ENCODE results near the gene PRXL2B.

The PRXL2B gene

DNA sequence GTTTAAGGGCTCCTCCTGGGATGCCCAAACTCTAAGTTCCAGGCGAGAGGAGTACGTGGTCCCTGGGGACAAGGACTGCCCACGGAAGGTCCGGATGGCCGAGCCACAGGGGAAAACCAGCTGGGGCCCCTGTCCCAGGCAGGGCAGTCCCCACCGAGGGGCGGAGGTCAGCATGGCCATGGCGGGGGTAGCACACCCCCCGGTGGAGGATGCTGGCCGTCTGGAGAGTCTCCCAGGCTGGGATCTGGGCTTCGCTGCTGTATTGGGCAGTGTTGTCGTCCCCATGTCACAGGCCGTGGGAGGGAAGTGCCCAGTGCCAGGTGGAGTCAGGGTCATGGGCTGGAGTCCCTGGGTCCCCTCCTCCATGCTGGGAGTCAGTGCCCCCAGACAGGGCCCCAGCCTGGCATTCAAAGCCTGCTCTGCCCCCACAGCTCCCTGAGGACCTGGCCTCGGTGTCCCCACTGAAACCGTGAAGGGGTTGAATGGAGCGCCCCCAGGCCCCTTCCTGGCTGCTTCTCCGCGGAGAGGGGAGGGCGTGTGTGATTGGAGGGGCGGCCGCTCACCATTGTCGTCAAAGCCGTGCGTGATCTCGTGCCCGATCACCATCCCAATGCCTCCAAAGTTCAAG is 6.8 kb downstream of the PRXL2B start:
- DNase-seq (ENCODE audit: low read depth in 2 of 2), result no peak
- no peak overlapping the region for H3K4me3 ChIP-seq (replicated peaks in 1 of 2; ENCODE audit: low read depth in 2 of 2, low read length in 2 of 2)
- TF ChIP-seq, protein P1, sequence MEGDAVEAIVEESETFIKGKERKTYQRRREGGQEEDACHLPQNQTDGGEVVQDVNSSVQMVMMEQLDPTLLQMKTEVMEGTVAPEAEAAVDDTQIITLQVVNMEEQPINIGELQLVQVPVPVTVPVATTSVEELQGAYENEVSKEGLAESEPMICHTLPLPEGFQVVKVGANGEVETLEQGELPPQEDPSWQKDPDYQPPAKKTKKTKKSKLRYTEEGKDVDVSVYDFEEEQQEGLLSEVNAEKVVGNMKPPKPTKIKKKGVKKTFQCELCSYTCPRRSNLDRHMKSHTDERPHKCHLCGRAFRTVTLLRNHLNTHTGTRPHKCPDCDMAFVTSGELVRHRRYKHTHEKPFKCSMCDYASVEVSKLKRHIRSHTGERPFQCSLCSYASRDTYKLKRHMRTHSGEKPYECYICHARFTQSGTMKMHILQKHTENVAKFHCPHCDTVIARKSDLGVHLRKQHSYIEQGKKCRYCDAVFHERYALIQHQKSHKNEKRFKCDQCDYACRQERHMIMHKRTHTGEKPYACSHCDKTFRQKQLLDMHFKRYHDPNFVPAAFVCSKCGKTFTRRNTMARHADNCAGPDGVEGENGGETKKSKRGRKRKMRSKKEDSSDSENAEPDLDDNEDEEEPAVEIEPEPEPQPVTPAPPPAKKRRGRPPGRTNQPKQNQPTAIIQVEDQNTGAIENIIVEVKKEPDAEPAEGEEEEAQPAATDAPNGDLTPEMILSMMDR (IDR thresholded peaks at IDR 0.05; ENCODE audit: low read depth, low read length), result no peak

DNA sequence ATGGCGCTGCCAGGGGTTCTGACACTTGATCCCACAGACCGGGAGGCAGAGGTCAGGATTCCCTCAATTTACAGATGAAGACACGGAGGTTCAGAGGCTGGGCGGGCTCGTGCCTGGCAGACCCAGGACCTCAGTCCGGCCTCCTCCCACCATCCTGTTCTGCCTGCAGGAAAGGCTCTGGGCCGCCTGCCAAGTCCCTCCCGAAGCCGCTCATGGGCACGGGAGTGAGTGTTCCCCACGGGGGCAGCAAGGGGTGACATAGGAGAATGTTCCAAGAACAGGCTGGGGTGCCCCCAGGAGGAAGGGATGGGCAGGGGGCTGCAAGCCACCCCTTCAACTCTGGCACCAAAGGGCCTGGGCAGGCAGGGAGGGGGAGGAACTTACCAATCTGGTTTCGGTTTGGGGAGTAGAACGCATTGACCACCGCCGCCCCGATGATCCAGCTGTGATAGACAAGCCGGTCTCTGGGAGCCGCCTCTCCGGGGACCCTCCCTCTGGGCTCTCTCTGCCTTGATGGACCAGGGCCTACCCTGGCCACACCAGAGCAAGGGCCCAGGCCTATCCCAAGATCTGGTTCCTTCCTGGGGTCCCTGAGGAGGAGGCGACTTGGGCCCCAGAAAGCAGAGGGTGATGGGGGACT is 7.5 kb downstream of the PRXL2B start:
- H3K4me3 ChIP-seq (replicated peaks in 1 of 2; ENCODE audit: low read depth in 2 of 2, low read length in 2 of 2), result no peak overlapping the region
- DNase-seq (ENCODE audit: low read depth in 2 of 2), result peak; percentile 17 to 61
- TF ChIP-seq, protein P1 (IDR thresholded peaks at IDR 0.05; ENCODE audit: low read depth, low read length), result no peak

DNA sequence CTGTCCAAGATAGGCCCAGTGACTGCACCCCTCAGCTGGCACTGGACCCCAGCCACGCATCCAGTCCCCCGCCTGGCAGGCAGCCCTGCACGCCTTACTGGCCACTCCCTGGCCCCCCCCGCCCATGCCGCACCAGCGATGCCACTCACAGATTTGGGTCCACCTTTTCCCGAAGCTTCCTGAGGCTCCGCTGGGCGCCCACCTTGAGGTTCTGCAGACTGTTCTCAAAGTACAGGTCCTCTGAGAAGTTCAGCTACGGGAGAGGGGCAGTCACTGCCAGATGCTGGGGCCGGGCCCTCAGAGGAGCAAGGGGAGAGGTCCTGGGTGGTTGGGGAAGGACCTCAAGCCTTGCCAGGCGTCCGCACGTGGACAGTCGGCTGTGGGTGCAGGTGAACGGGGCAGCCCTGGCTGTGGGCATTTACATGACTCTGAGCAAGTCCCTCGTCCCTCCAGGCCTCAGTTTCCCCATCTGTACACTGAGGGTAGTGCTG is 8.1 kb downstream of the PRXL2B start:
- H3K4me3 ChIP-seq (replicated peaks in 1 of 2; ENCODE audit: low read depth in 2 of 2, low read length in 2 of 2), result no peak overlapping the region
- TF ChIP-seq, protein P1 (IDR thresholded peaks at IDR 0.05; ENCODE audit: low read depth, low read length), result no peak
- DNase-seq (ENCODE audit: low read depth in 2 of 2), result no peak

DNA sequence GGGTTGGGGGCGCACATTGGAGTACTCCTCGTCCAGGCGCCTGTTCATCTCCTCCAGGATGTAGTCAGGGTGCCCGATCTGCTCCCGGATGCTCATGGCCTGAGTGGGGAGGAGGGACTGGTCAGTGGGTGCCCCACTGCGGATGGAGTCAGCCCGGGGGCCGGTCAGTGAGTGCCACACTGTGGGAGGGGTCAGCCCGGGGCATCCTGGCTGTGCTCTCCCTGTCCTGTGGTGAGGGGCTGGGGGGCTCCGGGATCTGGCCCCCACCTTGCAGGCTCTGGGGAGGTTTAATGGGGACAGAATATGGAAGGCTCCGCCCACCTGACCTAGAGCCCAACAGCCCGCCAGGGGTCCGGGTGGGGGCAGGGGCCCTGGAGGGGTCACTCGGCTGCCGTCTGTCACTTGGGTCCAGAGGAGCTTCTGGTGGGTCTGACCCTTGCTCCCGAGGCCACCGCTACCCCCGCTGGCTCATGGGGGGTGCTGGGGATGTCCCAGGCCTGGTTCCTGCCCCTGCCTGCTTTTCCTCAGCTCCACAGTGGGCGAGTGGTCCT is 8.8 kb downstream of the PRXL2B start:
- DNase-seq (ENCODE audit: low read depth in 2 of 2), result no peak
- no peak overlapping the region for H3K4me3 ChIP-seq (replicated peaks in 1 of 2; ENCODE audit: low read depth in 2 of 2, low read length in 2 of 2)
- TF ChIP-seq, protein P1 (IDR thresholded peaks at IDR 0.05; ENCODE audit: low read depth, low read length), result no peak

DNA sequence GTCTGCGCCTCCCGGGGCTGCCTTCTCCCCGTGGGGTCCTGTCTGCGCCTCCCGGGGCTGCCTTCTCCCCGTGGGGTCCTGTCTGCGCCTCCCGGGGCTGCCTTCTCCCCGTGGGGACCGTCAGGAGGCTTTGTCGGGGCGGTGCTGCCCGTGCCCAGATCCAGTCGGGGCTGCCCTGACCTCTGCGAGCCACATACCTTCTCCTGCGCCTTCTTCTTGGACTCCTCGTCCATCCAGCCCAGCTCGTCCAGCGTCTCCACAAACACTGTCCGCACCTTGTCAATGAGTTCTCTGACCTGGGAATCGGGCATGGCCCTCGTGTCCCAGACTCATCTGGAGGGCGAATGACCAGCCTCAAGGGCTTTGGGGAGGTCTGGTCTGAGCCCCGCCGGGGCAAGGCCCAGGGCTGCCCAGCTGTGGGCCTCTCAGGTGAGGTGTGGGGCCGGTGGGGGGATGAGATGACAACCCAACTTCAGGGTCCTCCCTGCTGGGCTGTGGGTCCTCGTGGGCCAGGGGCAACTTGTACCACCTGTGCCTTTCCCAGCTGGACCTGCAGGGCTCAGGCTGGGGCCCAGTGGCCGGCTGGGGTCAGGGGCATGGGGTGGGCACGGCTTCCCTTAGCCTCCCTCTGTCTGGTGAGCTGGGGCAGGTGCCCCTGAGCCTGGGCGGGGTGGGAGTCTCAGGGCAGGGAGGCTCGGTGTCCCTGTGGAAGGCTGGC is 9.4 kb downstream of the PRXL2B start:
- H3K4me3 ChIP-seq (replicated peaks in 1 of 2; ENCODE audit: low read depth in 2 of 2, low read length in 2 of 2), result no peak overlapping the region
- TF ChIP-seq, protein P1 (IDR thresholded peaks at IDR 0.05; ENCODE audit: low read depth, low read length), result no peak
- no peak for DNase-seq (ENCODE audit: low read depth in 2 of 2)

DNA sequence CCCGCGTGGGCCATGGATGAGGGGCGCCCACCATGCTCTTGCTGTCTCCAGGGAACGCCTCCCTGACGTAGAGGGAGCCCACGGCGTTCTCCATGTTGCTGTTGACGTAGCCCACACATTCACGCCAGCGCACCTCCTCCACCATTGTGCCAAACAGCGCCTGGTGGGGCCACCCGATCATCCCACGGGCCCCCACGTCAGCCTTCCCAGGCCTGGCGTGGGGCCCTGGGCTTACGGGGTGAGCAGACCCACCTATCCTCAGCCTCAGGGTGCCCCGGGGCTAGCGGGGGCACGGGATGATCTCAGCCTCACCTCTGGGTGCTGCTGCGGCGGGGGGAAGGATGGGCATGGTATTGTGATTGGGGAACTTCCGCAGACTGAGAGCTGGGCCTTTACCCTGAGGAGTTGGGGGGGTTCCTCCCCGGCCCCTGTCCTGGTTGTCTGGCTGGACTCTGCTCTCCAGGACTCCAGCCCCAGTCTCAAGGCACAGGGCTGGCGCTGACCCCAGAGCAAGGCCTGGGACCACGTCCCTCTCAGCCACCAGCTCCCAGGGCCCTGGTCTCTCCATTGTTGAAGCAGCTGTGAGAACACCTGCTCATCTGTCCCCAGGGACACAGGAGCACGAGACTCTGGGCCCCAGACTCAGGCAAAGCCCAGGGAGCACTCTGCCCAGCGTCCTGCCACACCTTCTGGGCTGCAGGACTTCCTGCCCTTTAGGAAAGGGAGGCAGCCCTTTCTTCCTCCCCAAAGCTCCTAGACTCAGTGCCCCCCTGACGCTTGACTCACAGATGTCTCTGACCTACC is 10.2 kb downstream of the PRXL2B start:
- TF ChIP-seq, protein P1 (IDR thresholded peaks at IDR 0.05; ENCODE audit: low read depth, low read length), result no peak
- no peak for DNase-seq (ENCODE audit: low read depth in 2 of 2)

More for the DNA sequence above, 10.2 kb downstream of the PRXL2B start:
- H3K4me3 ChIP-seq (replicated peaks in 1 of 2; ENCODE audit: low read depth in 2 of 2, low read length in 2 of 2), result no peak overlapping the region

Measured in cardiac fibroblast (primary cell).